HPDE6-E6E7 (cell line): ENCODE measurements around the gene CDC42EP3.

ENCODE experiments used
- DNase-seq: peaks from one replicate; pipeline ENCODE4 v3.0.0; 2011; ENCODE audit warnings: missing footprints; ENCODE audit errors: extremely low spot score

CDC42EP3 gene

DNA sequence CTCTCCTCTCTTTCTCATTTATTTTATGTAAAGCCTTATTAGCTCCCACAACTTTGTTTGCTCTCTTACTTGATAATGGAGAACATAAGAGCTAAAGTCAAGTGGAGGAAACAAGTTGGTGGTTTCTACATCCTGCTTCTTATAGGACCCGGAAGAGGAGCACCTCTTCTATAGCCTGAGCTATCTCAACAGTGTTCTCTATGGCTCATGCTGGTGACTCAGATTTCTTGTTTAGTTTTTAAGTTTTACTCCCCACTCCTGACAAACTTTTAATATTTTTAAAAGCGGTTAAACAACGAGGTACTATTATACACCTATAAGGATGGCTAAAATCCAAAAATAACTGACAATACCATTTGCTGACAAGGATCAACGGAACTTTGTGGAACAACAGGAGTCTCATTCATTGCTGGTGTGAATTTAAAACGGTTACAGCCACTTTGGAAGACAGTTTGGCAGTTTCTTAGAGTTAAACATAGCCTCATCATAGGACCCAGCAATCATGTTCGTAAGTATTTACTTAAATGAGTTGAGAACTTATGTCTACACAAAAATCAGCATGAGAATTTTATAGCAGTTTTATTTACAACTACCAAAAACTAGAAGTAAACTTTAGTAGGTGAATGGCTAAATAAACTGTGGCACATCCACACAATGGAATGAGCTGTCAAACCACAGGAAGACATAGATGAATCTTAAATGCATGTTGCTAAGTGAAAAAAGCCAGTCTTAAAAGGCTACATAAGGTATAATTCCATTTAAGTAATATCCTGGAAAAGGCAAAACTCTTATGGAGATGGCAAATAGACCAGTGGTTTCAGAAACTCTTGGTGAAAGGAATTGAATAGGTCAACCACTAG lies 12.7 kb upstream of the CDC42EP3 start:
- DNase-seq = no peak

DNA sequence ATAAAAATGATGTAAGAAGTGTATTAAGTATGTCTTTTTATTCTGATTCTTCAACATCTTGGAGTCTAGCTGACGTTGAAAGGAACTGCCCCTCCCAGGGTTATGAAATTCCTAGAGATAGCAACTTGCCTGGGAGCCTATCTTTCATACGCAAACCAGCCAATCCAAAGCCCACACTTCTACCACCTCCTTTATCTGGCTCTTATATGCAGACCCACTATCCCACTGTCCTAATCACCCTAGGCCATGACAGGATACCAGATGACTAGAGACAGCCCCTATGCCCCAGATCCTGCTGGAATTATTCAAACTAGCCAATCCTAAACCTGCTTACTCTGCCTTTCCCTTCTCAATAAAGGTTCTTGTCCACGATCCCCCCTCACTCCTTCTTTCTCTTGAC lies 11.8 kb upstream of the CDC42EP3 start:
- DNase-seq = no peak

DNA sequence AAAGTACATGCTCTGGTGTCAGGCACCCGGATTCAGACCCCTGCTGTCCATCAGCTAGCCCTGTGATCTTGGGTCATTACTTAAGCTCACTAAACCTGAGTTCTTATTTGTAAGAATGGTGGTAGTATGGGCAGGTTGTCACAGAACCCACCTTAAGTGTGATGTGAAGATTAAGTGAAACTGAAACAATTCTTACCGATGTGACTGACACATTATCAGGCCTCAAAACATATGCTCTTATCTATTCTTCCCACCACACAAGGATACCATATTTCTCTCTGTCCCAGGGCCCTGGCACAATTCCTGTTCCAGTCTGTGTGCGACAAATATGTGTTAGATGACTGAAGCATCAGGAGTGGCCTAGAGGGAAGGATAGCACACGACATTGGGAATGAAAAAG lies 11.0 kb upstream of the CDC42EP3 start:
- no peak for DNase-seq

DNA sequence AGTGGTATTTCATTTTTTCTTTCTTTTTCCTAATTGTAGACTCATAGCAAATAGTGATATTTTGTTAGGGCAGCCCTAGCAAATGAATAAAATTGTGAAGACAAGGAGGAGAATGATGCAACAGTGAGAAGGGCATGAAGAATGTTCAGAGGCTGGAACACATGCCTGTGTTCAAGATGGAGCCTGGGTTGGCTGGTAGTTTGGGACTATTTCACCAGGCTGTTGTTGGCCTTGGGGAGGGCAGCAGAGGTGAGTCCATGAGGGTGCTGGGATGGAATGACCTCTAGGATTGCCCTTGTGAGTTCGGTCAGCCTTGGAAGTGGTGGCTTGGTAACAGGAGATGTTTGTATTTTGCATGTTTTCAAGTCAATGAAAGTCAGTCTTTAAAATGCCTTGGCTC lies 10.1 kb upstream of the CDC42EP3 start:
- no peak for DNase-seq

DNA sequence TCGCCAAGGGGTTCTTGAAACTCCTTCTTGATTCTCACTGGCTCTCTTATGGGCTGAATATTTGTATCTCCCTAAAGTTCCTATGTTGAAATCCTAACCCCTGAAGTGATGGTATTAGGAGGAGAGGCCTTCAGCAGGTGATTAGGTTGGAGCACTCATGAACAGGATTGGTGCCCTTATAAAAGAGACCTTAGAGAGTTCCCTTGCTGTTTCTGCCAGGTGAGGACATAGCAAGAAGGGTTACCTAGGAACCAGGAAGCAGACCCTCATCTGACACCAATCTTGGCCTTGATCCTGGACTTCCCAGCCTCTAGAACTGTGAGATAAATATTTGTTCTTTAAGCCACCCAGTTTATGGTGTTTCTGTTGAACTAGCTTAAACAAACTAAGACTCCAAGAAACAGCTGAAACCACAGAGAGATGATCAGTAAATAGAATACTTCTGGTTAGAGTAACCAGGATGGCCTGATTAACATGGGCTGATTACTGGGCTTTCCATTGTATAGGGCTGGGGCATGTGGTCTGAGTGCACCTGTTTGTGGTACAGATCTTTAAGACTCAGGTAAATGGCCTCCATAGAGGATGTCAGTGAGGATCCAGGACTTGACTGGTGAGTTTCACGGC lies 7.7 kb upstream of the CDC42EP3 start:
- no peak for DNase-seq

DNA sequence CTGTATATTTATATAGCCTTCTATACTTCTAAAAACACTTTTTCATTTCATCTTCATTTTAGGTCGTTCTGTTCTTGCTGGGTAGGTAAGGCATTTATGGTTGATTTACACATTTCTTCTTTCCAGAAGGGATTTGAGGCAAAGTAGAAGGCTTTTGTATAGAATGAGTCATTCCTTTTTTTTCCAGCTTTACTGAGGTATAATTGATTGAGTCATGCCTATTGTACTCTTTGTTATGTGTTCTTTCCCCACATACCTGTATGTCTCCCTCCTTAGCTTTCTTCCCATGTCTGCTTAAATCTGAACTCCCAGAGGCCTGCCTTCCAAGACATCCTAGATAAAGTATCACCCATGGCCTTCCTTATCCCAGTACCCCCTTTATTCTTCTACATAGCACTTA lies 4.8 kb upstream of the CDC42EP3 start:
- peak; percentile 76 for DNase-seq

DNA sequence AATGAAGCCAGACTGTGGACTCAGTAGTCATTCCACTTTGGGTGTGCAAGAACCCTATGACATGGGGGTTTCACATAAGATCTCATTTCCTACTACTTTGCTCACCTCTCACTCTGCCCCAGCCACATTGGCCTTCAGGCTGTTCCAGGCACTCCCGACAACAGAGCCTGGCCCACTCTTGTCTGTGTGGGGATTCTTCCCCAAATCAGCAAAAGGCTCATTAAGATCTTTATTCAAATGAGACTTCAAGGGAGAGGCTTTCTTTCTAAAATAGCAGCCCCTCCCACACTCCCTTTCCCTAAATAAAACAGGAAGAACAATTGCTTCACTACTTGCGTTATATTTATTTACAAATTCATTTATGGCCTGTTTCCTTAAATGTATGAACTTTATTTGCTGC lies 3.5 kb upstream of the CDC42EP3 start:
- no peak for DNase-seq

DNA sequence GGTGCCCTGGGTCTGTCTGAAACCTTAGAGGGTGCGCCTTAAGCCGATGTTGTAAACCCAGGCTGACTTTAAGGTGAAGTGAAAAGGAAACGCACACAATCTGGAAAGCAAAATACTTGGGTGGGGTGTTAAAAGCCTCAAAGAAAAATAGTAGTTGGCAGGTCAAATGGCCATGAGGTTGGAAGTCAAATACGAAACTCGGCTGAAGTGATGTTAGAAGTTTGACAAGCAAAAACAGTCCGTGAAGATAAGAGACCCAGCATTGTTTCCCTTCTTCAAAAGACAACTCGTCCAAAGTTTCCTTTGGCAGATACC lies 1.4 kb upstream of the CDC42EP3 start:
- no peak for DNase-seq

DNA sequence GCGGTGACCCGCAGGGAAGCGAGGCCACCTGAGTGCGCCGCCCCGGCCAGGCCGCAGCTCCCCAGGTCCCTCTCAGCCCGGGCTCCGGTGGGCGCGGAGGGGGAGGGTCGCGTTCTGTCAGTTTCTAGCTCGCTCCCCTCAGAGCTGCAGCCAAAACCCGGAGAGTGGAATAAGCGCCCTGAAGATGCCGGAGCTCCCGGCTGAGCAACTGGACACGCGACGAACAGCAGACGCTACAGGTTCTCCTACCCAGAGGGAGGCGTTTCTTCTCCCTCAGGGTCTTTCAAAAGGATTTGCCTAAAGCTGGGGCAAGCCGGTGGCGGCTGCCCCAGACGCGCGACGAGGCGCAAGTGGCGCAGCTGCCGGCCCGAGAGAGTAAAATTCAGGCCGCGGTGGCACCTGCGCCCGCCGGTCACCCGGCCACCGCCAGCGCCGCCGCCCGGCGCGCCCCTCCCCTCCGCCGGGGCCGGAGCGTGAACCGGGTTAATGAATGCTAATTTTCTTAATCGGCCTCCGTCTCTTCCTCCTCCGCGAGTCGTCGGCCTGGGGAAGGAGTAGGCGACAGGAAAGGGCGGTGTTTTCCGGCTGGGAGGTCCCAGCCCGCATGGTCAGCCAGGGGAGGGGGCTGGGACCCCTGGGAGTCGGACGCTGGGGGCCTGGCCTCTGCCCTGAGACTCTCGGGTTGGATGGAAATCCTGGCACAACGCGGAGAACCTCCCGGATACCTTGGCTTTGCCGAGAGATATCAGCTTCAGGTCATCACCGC lies 845 bp upstream of the CDC42EP3 start:
- DNase-seq = peak; percentile 64

DNA sequence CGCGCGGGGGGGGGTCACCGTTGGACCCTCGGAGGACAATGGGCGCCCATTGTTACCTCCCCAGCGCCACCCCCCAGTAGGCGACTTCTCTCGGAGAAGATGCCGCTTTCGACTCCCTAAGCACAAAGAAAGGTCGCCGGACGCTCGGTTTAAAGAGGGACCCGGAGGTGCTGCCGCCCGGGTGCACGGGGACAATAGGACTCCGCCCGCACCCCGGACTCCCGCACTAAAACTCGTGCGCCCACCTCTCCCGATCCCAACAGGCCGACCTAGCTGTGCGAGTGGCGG lies 318 bp upstream of the CDC42EP3 start:
- no peak for DNase-seq

DNA sequence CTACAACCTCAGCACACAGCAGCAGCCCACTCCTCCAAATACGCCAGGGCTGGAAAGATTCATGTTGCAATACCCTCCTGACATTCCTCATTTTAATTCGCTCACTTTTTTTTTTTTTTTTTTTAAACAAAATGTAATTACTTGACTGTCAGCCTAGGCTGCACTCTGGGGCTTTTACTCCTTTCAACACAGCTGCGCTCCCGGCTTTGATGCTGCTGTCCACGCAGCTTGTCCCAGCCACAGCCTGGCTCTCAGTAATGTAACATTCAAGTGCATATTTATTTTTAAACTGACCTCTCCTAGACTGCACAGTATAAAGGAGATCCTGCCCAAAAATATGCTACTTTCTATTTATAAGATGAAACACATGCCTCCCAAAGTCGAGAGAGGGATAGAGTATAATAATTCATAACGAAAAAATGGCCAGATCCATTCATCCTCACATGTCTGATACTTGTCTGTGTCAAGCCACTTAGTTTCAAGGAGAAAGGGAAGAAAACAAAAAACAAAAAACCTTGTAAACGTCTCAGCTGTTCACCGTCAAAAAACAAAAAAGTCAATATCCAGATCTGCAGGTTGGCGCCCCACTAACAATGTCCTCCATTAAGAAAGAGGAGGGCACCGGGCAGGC lies 949 bp downstream of the CDC42EP3 start:
- no peak for DNase-seq

DNA sequence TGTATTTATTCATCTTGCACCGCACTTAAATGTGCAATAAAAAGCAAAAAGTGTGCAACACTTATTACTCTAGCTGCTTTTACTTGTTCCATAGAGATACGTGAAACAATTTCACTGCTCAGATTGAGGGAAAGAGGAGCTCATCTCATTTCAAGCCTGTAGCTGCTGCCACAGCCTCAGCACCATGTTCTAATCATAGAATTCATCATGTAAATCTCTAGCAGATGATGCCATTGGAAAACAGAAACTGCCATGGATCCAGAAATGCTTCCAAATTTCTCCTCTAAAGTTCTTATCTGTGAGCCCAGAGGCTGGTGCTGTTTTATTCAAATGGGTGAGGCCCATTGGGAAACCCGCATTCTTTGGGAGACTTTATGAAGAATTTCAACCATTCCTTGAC lies 2.0 kb downstream of the CDC42EP3 start:
- DNase-seq = no peak

DNA sequence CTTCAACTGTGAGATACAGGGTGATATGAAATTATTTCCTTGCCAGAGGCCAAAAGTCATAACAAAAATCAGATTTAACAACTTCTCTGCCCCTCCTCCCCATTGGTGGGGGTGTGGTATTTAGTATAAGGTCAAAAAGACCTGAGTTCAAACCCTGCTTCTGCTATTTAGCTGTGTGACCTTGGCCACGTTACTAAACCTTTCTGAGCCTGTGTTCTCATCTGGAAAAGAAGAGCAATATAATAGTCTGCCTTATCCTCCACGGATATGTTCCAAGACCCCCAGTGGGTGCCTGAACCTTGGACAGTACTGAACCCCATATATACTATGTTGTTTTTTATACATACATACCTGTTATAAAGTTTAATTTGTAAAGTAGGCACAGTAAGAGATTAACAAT lies 3.7 kb downstream of the CDC42EP3 start:
- DNase-seq = no peak

DNA sequence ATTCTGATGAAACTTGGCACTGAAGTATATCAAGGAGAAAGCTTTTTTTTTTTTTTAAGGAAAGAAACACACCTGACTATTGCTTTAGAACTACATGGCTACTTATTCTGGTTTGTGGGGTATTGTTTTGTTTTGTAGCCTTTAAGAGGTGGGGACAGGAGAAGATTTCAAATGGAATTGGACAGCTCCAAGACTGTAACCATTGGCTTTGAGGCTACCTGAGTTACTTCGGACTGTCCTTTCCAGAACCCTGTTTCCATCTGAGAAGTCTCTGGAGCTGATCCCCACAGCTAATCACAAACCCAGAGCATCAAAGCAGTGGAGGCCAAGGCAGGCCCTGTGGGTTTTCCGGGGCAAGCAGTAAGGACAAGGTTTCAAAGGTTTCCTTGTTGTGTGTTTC lies 4.7 kb downstream of the CDC42EP3 start:
- no peak for DNase-seq

DNA sequence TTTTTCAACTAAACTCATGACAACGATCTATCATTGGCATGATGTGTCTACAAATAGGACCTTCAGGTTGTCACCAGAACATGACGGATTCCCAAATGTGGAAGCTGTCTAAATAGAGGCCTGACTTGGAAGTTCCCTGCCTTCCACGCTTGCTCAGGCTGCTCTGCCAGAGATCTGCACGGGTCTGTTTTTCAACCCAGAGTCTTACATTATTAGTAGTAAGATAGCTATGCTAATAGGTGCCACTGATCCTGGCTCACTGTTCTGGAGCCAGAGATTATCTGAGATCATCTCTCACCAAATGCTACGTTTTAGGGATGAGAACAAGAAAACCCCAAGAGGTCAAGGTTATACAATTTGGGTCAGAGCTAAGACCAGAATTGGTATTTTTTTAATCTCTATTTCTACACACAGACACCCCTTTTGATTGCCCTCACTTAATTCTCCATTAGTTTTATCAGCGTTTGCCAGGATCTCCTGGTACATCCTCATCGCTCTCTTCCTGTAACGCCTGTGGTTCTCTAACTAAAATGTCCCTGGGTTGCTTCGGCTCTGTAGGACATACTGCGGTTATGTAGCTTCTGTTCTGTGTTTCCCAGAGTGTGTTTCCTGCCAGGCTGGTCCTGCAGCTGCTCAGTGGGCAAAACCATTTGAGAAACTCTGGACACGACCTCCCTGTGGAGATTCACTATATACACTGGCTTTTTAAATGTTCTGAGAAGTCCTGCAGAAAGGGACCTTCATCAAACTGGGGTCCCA lies 5.7 kb downstream of the CDC42EP3 start:
- DNase-seq = no peak

DNA sequence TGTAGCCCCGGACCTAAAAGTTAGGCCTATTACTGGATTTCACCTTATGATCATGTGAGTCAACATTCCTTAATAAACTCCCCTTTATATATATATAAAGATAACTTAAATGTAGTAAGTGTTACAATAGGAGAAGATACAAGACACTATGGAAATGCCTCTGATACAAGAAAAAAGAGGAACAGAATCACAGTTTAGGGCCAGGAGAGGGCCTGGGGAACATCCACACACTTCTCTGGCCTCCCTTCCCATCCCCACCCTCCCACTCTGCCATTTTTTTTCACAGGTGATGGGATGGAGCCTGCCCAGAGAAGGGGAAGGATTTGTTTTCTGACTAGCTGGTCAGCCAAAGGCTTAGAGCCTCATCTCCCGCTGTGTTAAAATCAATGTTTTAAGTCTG lies 6.4 kb downstream of the CDC42EP3 start:
- DNase-seq = no peak

DNA sequence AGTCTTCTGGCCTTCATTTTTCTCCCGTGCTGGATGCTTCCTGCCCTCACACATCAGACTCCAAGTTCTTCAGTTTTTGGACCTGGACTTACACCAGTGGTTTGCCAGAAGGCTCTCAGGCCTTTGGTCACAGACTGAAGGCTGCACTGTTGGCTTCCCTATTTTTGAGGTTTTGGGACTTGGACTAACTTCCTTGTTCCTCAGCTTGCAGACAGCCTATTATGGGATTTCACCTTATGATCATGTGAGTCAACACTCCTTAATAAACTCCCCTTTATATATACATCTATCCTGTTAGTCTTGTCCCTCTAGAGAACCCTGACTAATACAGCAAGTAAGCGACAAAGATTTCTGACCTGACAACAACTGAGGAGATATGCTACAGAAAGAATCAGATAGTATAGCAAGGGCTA lies 7.2 kb downstream of the CDC42EP3 start:
- DNase-seq = no peak

DNA sequence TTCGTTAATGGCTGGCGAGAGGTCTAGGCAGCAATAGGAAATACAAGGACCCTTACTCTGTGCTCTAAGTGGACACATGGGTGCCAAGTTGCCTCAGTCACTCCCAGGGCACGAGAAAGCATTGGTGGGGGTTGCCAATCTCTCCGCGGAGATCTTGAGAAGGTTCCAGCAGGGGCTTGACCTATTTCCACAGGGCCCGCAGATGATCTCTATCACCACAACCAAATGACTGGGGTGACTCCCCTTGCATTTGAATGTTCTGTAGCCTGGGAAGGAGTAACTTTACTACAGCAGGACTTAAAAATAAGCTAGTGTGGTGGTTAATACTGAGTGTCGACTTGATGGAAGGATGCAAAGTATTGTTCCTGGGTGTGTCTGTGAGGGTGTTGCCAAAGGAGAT lies 8.1 kb downstream of the CDC42EP3 start:
- DNase-seq = no peak

DNA sequence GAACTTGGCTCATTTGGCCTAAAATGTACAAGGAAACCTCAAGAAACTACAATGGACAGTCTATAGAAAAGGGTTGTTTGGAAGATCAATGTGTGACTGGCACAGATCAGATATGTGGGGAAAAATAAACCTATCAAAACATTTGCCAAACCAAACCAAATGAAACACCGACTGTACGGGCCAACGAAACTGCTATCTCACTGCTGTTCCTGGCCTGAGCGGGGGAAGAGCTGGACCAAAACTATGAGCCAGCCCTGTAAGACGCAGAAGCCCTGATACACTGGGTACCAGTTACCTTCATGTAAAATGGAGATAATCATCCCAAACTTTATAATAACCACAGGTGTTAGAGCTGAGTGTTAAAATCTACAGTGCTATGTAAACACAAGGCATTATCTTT lies 11.7 kb downstream of the CDC42EP3 start:
- DNase-seq = no peak

DNA sequence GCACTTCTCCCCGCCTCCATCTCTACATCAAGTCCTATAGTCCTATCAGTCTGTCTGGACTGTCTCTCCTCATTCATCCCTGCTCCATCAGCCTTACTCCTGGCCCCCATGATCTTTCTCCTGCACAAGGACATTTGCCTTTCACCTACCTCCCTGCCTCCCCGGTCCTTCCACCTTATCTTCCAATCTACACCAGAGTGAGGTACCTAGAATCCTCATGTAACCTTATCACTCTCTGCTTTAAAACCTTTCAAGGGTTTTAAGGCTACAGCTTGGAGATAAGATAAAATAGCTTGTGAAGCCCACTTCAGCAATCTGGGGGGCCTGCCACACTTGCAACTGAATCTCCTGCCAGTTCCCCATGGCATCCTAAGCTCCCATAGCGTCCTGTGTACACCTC lies 12.8 kb downstream of the CDC42EP3 start:
- DNase-seq = no peak

DNA sequence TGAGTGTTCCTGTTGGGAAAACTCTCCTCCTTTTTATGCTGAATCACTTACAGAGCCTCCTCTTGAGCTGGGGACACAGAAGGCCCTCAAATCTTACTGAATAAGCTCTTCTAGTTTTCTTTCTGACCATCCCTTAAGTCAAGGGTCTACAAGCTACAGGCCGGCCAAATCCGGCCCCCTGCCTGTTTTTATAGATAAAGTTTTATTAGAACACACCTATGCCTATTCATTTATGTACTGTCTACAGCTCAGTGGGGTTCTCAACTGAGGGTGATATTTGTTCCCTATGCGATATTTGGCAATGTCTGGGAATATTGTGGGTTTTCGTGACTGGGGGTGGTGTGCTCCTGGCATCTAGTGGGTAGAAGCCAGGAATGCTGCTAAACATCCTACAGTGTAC lies 14.0 kb downstream of the CDC42EP3 start:
- DNase-seq = no peak
